SH-SY5Y (cell line): Measurements from ENCODE around the gene NDRG4.

Experiments
- GATA2 ChIP-seq: IDR thresholded peaks from 2 replicates; pipeline ENCODE4 v1.6.1; 2011; ENCODE audit warnings: mild to moderate bottlenecking, low read depth, low read length
- GATA3 ChIP-seq: IDR thresholded peaks from 2 replicates; pipeline ENCODE4 v1.6.1; 2011; ENCODE audit warnings: low read depth, mild to moderate bottlenecking, low read length, moderate library complexity

DNA sequence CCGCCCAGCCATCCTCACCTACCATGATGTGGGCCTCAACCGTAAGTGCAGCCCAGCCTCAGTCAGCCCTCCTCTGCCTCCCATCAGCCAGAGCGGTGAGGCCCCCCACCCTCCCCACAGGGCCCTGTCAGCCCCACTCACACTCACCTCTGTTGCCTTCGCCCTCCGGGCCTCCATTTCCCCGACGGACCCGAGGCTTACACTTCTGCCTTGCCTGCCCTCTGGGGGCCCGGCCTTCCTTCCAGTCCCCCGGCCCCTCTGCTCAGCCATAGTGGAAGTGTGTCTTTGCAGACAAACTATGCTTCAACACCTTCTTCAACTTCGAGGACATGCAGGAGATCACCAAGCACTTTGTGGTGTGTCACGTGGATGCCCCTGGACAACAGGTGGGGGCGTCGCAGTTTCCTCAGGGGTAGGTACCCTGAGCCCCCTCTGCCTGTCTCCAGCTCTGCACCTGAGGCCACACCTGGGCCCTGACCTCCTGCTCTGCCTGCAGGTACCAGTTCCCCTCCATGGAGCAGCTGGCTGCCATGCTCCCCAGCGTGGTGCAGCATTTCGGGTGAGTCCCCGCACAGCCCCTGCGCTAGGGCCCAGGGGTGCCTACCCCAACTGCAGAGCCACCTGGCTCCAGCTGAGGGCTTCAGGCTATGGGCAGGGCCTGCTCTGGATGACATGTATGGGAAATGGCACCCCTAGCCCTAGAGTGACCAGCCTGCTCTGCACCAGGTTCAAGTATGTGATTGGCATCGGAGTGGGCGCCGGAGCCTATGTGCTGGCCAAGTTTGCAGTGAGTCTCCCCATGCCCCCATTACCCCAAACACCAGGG, 4.1 kb downstream of the NDRG4 start:
- no peak for TF ChIP-seq GATA3
- TF ChIP-seq GATA2: no peak
